T-helper 2 cell treated with Interferon-gamma antibody and Interleukin-4, amounts not matched to agents 100 ng/mL and 5 ng/mL, for 36 hours (primary cell): ENCODE data around the gene FAM78A. TPM values are rescaled to one million over a fixed set of nuclear protein-coding genes. Genes with fewer than 3 reads are reported as not detected.
"Not testable (repeated sequence)": the region's sequence is repeated elsewhere in the genome, so short reads cannot be mapped to it uniquely, and the experiment has no call there.

Experiments
- intact Hi-C: fragments of 100-400 bp; cut with micrococcal nuclease; formaldehyde crosslinking; loops from one replicate; pipeline ENCODE4 v1.15.1; 2023
- total RNA-seq: library from RNA; stranded (reverse); gene quantifications from 2 replicates; pipeline ENCODE4 v1.2.3, GENCODE V29; 2022

The FAM78A gene
- total RNA-seq, 1 donor from 2014 or later, result 99.3 TPM

- intact Hi-C loops, result loop anchor here (10.0 kb wide), 3 partner anchors 64 to 1084 kb away; partner anchors contain the start of gene SETX
Measured at GRCh38 chr9:131271016-131271273, 5.4 kb downstream of the FAM78A start.

- intact Hi-C loops, result loop anchor here (1.0 to 10.0 kb wide), 4 partner anchors 8 to 1084 kb away; partner anchors contain the start of gene SETX
Measured at GRCh38 chr9:131270171-131271015, 5.9 kb downstream of the FAM78A start.

GRCh38 chr9:131266266-131267229 lies 9.8 kb downstream of the FAM78A start:
- intact Hi-C loops, result no loop called here

GRCh38 chr9:131264231-131264630 lies 12.1 kb downstream of the FAM78A start:
- intact Hi-C loops, result no loop called here

- intact Hi-C loops, result no loop called here
Measured at GRCh38 chr9:131263701-131264100, 12.6 kb downstream of the FAM78A start.

GRCh38 chr9:131263033-131263343 lies 13.3 kb downstream of the FAM78A start:
- intact Hi-C loops, result not testable (repeated sequence)

- intact Hi-C loops, result no loop called here
Measured at GRCh38 chr9:131262327-131263032, 13.8 kb downstream of the FAM78A start.

- intact Hi-C loops, result no loop called here
Measured at GRCh38 chr9:131260751-131261452, 15.4 kb downstream of the FAM78A start.

GRCh38 chr9:131259916-131260597 lies 16.3 kb downstream of the FAM78A start:
- intact Hi-C loops, result no loop called here

- intact Hi-C loops, result no loop called here
Measured at GRCh38 chr9:131259432-131259898, 16.8 kb downstream of the FAM78A start.

- intact Hi-C loops, result no loop called here
Measured at GRCh38 chr9:131258698-131259431, 17.4 kb downstream of the FAM78A start.

- intact Hi-C loops, result no loop called here
Measured at GRCh38 chr9:131258186-131258585, 18.1 kb downstream of the FAM78A start.

GRCh38 chr9:131257266-131258025 lies 18.9 kb downstream of the FAM78A start:
- intact Hi-C loops, result loop anchor here (2.0 kb wide), 1 partner anchor 141 kb away; no protein-coding TSS in a partner anchor

GRCh38 chr9:131255676-131256197 lies 20.6 kb downstream of the FAM78A start:
- intact Hi-C loops, result loop anchor here (1.0 to 2.0 kb wide), 4 partner anchors 14 to 143 kb away; no protein-coding TSS in a partner anchor

GRCh38 chr9:131254626-131255025 lies 21.7 kb downstream of the FAM78A start:
- intact Hi-C loops, result no loop called here

- intact Hi-C loops, result no loop called here
Measured at GRCh38 chr9:131253891-131254491, 22.3 kb downstream of the FAM78A start.

- intact Hi-C loops, result loop anchor here (1.0 kb wide), 2 partner anchors 14 to 74 kb away; no protein-coding TSS in a partner anchor
Measured at GRCh38 chr9:131252120-131252519, 24.2 kb downstream of the FAM78A start.

GRCh38 chr9:131246618-131247017 lies 29.7 kb downstream of the FAM78A start:
- intact Hi-C loops, result no loop called here
